ENCODE measurements around the gene C4BPB. TPM values are rescaled to one million over a fixed set of nuclear protein-coding genes. Genes with fewer than 3 reads are reported as not detected.
A peak's percentile ranks its signal among the peaks of the same experiment; 100 is the strongest.

C4BPB gene
- total RNA-seq, 1 donor from 2014 or later, result 2.9 TPM

GRCh38 chr1:207059881-207060280, 28.8 kb upstream of the C4BPB start:
- no peak for DNase-seq (ENCODE audit: low spot score)

GRCh38 chr1:207060596-207060995, 28.1 kb upstream of the C4BPB start:
- no peak for DNase-seq (ENCODE audit: low spot score)

DNA sequence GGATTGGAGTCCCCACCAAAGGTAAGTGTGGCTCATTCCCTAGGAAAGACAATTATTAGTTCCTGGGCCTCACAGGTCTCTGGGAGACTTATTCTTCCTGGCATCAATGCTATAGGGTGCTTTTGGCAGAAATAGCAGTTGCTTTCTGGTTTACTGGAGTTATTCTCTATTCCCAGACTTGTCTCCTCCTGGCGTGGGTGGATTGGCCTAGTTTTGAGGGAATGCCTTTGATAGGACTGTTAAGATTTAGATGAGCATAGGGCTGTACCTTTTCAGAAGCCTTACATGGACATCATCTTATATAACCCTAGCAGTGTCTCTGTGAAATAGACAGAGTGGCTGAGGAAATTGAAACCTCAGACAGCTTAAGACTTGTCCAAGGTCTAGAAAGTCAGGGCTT, 26.6 kb upstream of the C4BPB start:
- DNase-seq (ENCODE audit: low spot score), result no peak

DNA sequence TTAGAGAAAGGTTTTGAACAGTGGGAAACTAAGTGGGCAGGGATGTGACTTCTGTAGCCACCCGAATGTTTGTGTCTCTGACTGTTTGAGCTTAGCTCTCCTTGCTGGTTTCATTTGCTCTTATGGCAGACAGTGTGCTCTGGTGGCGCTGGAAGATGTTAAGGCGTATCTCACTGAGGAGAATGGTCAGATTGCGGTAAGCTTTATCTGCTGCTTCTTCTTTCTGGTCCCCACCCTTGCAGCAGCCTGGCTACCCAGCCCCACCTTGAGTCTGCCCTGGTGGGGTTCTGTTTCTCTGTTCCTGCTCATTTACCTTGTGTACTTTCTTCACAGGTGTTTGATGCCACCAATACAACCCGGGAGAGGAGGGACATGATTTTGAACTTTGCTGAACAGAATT, 25.6 kb upstream of the C4BPB start:
- no peak for DNase-seq (ENCODE audit: low spot score)

GRCh38 chr1:207064561-207064960, 24.1 kb upstream of the C4BPB start:
- no peak for DNase-seq (ENCODE audit: low spot score)

DNA sequence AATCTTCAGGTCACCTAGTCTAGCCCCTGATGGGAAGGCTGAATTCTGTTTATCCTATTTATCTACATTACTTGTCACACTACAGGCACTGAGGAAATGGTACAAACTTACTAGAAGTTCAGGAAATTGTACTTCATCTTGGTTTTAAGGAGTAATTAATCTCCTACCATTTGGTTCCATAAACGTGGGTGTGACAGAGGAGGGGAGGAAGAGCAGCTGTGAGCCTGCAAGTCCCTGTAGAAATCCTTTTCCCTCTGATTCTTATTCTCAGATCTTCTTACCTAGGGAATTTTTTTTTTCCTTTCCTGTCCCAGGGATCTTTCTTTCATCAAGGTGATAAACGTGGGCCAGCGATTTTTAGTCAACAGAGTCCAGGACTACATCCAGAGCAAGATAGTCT, 21.5 kb upstream of the C4BPB start:
- no peak for DNase-seq (ENCODE audit: low spot score)

DNA sequence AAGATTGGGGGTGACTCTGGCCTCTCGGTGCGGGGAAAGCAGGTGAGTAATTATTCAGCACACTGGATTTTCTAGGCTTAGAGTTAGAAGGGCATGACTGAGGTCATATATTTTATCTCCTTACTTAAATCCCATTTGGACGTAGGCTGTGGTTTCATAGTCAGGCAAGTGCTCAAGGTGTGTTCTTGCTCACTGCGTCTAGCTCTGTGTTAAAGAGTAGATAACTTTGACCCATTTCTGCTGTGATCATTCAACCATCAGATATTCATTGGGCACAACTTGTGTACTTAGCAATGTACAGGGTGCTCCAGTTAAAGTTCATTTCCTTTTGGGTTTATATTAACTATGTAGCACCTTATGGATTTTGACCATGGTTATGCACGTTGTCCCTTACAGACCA, 21.0 kb upstream of the C4BPB start:
- DNase-seq (ENCODE audit: low spot score), result no peak

DNA sequence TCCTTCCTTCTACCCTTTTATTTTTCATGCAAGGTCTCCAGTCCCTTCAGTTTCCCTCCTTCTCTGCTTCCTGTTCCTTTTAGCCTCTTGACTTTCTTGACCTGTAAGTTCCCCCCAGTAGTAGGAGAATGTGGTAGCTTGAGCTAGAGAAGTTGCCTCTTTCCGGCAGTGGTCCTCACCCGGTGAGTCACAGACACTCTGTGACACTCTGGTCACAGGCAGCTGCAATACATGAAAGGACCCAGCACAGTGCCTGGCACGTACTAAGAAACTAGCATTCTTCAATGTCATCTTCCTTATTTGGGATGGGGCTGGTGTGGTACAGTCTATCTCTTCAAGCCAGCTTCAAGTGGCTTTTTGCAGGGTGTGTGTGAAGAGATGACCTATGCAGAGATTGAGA, 19.6 kb upstream of the C4BPB start:
- no peak for DNase-seq (ENCODE audit: low spot score)

DNA sequence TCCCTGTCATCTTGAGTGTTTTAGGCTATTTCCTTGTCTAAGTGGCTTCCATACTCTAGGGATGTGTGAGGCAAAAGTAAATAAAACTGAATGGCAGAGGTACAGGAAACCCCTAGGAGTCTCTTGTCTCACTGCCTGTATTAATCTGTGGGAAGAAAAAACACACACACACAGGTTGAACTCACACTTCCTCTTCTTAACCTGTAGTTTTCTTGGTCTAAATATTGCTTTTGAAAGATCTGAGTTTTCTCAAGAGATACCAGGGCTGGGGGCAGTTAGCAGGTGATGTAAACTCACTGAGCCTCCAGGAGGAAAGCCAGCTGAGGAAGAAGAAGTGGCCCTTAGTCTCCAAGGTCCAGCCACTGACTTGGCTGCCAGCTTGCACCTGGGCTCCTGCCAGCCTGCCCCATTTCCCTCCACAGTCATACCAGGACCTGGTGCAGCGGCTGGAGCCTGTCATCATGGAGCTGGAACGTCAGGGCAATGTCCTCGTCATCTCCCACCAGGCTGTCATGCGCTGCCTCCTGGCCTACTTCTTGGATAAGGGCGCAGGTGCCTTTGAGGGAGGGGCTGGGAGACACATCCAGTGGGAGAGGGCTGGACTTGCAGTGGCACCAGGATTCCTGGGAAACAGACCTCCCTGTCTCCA, 18.7 kb upstream of the C4BPB start:
- DNase-seq (ENCODE audit: low spot score), result no peak

DNA sequence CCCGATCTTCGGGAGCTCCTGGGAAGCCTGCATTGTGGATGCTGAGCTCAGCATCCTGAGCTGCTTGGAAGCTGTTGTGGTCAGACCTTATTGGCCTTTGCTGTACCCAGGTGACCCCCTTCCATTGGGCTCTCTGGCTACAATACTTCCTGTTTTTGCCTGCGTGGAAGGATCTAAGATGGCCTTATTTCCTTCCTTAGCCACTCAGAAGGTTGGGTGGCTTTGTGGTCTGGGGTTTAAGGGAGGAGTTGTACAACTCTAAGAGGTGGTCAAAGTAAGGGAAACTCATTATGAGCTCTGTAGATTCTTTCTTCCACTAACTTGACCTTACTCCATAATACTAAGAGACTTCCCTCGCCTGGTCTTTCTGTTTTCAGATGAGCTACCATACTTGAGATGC, 17.8 kb upstream of the C4BPB start:
- DNase-seq (ENCODE audit: low spot score), result no peak

DNA sequence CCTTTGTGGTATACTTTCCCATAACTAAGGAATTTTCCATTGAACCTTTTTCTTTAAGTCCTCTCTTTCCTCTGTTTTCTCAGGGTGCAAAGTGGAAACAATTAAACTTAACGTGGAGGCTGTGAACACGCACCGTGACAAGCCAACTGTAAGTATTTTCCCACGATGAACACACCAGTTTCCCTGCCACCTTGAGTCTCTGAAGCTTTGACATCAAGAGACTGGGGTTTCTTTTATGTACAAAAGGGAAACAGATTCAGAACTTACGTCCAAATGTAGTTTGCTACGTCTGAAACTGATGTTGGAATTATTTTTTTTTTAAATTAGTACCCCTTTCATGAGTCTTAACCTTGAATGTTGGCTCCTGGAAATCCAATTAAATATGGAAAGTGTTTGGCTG, 17.2 kb upstream of the C4BPB start:
- DNase-seq (ENCODE audit: low spot score), result no peak

GRCh38 chr1:207072233-207072632, 16.4 kb upstream of the C4BPB start:
- DNase-seq (ENCODE audit: low spot score), result no peak

GRCh38 chr1:207073906-207074820, 14.5 kb upstream of the C4BPB start:
- no peak for DNase-seq (ENCODE audit: low spot score)

GRCh38 chr1:207076181-207076955, 12.3 kb upstream of the C4BPB start:
- DNase-seq (ENCODE audit: low spot score), result no peak

DNA sequence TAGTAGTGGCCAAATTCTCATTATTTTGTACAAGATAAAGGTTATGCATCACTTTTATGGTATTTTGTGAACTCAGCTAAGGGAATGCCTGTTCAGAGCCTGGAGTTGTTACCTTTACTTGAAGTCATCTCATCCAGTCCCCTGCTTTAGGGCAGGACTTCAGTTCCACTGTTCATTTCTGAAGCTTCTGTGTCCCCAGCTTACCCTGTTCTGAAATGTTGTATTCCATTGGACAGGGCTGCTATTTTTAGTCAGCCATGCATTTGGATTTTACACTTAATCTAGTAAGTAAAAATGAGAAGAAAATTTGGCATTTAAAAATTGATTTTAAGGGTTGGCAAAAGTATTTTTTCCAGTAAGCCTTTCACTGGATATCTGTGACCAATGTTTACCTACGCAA, 11.6 kb upstream of the C4BPB start:
- no peak for DNase-seq (ENCODE audit: low spot score)

GRCh38 chr1:207077470-207078377, 10.9 kb upstream of the C4BPB start:
- peak; percentile 85 for DNase-seq (ENCODE audit: low spot score)

DNA sequence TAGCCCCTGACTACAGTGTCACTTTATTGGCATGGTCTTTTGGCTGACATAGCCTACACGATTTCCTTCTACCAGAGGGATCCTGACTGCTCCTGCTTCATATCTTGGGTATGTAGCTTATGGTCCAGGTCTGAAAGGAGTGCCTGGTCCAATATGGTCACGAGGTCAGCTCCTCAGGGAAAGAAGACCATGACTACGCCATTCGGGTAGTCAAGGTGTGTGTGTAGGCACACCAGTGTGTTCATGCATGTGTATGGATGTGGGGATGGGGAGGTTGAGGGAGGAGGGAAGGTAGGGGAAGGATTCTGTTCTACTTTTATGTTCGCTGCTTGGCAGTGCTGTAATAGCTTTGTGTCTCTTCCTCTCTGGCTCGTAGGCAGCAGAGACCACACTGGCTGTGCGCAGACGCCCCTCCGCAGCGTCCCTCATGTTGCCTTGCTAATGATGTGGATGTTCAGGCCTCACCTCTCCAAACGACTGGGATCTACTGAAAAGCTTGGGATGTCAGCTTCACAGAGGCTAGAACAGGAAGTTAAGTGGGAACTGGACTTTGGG, 10.0 kb upstream of the C4BPB start:
- no peak for DNase-seq (ENCODE audit: low spot score)

- DNase-seq (ENCODE audit: low spot score), result no peak
Measured at GRCh38 chr1:207079706-207080241, 8.9 kb upstream of the C4BPB start.

DNA sequence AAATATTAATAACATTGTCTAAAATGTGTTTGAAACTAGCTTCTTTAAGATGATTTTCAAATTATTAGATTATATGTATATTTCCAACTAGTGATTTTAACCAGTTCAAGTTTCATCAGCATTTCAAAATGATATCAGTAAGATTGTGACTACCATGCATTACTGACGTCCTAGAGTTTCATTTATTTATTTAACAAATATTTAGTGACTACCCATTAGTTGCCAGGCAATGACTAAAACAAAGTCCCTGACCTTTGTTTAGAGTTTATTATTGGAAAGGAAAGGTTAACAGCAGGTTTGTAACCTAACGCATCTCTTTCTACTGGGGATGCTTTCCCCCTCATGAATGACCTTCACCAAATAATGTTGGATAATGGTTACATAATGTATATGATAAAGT, 7.6 kb upstream of the C4BPB start:
- no peak for DNase-seq (ENCODE audit: low spot score)

GRCh38 chr1:207081806-207082205, 6.9 kb upstream of the C4BPB start:
- no peak for DNase-seq (ENCODE audit: low spot score)

GRCh38 chr1:207084232-207084631, 4.4 kb upstream of the C4BPB start:
- DNase-seq (ENCODE audit: low spot score), result peak; percentile 11
